PFSK-1 (cell line): ENCODE data around the gene HMG20B.

Source experiments
- POLR2AphosphoS5 ChIP-seq: IDR thresholded peaks from 2 replicates; pipeline ENCODE4 v1.6.1; 2012; ENCODE audit warnings: low read depth, mild to moderate bottlenecking, control low read depth, low read length, moderate library complexity
- SIN3A ChIP-seq: IDR thresholded peaks from 2 replicates; pipeline ENCODE4 v1.6.1; 2012; ENCODE audit warnings: mild to moderate bottlenecking, low read length, moderate library complexity, borderline replicate concordance; ENCODE audit not compliant: insufficient read depth

DNA sequence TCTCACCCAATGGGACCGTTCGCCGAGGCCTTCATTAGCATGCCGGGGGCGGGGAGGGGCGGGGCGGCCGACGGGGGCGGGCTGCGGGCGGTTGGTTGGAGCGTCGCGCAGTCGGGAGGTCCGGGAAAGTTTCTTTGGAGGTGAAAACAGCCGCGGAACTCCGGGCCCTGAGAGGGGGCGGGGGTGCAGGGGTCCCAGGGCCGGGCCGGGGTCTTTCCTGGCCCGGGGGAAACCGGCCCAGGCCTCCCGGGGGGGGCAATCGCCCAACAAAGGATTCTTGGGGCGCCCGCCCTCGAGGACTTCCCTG, at the start of gene HMG20B:
- TF ChIP-seq SIN3A (no peak), POLR2AphosphoS5 (peak; percentile 56)
